ENCODE data around the gene LAMA3.
"Not testable (repeated sequence)": the region's sequence is repeated elsewhere in the genome, so short reads cannot be mapped to it uniquely, and the experiment has no call there.

LAMA3 gene

DNA sequence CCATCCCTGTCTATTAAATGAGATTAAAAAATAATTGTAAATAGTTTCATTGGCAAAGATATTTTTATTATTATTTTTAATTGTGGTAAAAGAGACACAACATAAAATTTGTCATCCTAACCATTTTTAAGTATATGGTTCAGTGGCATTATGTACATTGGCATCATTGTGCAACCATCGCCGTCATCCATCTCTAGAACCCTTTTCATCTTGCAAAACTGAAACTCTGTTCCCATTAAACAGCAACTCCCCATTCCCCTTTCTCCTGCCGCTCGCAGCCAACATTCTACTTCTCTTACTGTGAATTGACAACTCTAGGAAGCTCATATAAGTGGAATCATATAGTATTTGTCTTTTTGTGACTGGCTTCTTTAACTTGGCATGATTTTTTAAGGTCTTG, 25.3 kb downstream of the LAMA3 start:
- no peak overlapping the region for H3K4me3 ChIP-seq (ENCODE audit: low read depth, low read length)
- DNase-seq (ENCODE audit: low read depth): no peak
- TF ChIP-seq, protein P1, sequence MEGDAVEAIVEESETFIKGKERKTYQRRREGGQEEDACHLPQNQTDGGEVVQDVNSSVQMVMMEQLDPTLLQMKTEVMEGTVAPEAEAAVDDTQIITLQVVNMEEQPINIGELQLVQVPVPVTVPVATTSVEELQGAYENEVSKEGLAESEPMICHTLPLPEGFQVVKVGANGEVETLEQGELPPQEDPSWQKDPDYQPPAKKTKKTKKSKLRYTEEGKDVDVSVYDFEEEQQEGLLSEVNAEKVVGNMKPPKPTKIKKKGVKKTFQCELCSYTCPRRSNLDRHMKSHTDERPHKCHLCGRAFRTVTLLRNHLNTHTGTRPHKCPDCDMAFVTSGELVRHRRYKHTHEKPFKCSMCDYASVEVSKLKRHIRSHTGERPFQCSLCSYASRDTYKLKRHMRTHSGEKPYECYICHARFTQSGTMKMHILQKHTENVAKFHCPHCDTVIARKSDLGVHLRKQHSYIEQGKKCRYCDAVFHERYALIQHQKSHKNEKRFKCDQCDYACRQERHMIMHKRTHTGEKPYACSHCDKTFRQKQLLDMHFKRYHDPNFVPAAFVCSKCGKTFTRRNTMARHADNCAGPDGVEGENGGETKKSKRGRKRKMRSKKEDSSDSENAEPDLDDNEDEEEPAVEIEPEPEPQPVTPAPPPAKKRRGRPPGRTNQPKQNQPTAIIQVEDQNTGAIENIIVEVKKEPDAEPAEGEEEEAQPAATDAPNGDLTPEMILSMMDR (IDR thresholded peaks at IDR 0.05; ENCODE audit: low read depth, low read length, missing control alignments): no peak

DNA sequence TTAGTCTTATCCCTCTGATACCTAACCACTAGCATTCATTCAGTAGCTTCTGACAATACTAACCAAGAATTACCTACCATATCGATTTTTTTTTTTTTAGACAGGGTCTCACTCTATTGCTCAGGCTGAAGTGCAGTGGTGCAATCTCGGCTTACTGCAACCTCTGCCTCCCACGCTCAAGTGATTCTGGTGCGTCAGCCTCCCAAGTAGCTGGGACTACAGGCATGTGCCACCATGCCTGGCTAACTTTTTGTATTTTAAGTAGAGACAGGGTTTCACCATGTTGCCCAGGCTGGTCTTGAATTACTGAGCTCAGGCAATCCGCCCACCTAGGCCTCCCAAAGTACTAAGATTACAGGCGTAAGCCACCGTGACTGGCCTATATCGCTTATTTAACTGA, 26.8 kb downstream of the LAMA3 start:
- DNase-seq (ENCODE audit: low read depth); H3K4me3 ChIP-seq (ENCODE audit: low read depth, low read length): not testable (repeated sequence)

DNA sequence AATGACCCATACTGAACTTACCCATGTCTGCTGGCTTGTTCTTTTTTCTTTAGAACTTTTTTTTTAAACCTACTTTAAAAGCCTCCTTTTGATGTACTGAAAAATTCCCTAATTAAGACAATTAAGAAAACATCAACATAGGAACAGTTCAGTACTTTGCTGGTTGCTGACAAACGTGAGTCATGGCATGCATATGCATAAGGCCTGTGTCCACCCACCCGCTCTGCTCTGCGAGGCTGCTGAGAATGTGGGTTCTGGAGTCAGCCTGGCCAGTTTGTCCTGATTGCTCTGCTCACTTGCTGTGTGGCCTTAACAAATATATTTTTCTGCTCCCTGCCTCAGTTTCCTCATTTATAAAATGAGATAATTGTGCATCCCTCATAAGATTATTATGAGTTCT, 27.3 kb downstream of the LAMA3 start:
- TF ChIP-seq, protein P1 (IDR thresholded peaks at IDR 0.05; ENCODE audit: low read depth, low read length, missing control alignments): no peak
- DNase-seq (ENCODE audit: low read depth): no peak
- H3K4me3 ChIP-seq (ENCODE audit: low read depth, low read length): no peak overlapping the region

DNA sequence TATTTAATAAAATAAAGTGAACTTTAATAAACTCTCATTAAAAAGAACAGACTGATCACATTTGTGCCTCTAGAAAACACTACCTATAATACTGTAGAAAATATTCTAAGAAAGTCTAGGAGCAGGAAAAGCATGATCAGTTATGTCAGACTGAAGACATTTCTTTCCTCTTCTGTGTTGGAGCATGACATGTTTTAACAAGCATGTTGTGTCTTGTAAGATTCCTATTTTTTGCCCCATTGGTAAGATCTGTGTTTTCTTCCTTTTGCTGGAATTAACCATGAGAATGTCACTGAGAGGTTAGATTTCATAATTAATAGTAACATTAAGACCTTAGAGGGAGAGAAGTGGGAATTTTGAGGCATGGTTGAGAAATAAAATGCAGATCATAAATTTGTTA, 27.7 kb downstream of the LAMA3 start:
- H3K4me3 ChIP-seq (ENCODE audit: low read depth, low read length): no peak overlapping the region
- TF ChIP-seq, protein P1 (IDR thresholded peaks at IDR 0.05; ENCODE audit: low read depth, low read length, missing control alignments): no peak
- DNase-seq (ENCODE audit: low read depth): no peak

DNA sequence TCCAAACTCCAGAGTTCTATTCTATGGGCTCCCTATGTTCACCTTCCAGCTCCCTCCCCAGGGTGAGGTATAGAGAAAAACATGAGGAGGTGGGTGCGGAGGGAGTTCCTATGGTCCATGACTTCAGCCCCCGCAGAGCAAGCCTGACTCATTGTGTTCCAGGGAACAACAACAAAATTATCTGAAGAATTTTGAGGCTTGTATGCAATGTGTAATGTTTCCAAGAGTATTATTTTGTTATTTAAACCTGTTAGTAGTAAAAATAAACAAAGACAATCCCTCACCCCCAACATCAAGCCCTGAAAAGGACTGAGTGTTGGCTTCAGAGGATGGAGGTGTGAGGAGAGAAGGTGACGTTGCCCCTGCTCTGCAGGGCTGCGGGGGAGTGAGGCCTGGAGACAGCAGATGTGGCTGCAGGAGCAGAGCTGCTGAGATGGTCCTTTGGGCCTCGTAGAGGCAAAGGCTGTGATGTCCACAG, 29.0 kb downstream of the LAMA3 start:
- no peak overlapping the region for H3K4me3 ChIP-seq (ENCODE audit: low read depth, low read length)
- DNase-seq (ENCODE audit: low read depth): no peak
- TF ChIP-seq, protein P1 (IDR thresholded peaks at IDR 0.05; ENCODE audit: low read depth, low read length, missing control alignments): no peak

DNA sequence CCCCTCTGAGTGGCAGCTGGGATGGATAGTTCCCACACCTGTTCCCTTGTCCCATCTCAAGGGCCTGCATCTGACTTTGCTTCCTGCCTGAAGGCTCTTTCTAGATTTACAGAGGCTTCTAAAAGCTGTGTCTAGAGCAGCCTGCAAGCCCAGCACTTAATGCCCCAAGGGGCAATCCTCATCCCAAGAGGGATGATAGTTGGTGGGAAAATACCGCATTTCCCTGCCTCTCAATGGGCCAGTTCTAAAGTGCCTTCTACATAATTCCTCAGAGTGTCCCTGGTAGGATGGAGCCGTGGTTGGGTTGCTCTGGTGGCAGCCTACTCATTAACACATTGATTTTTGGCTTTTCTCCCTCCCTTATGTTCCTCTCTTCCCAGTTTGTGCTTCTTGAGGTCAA, 29.5 kb downstream of the LAMA3 start:
- TF ChIP-seq, protein P1 (IDR thresholded peaks at IDR 0.05; ENCODE audit: low read depth, low read length, missing control alignments): no peak
- H3K4me3 ChIP-seq (ENCODE audit: low read depth, low read length): no peak overlapping the region
- no peak for DNase-seq (ENCODE audit: low read depth)

DNA sequence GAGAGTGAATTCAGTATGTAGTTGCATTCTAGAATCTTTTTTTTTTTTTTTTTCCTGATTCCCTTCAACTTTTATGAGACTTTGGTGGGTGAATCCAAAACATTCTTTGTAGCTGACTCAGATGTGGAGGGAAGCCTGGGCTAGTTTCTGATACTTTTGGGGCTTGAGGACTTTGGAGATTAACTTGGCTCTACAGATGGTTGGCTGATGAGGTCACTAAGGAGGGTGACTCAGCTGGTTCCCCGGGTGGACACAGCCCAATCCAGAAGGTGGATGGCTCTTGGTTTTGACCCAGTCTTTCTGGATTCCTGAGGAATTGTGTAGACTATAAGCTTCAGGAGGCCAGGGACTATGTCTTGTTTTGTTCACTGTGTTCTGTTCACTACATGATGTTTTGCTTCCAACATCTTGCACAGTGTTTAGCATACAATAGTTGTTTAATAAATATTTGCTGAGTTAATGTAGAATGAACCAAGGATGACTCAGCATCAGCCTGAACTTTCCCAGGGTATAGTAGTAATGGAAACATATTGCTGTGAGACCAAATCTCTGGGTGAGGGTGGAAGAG, 30.5 kb downstream of the LAMA3 start:
- DNase-seq (ENCODE audit: low read depth): no peak
- TF ChIP-seq, protein P1 (IDR thresholded peaks at IDR 0.05; ENCODE audit: low read depth, low read length, missing control alignments): no peak
- no peak overlapping the region for H3K4me3 ChIP-seq (ENCODE audit: low read depth, low read length)
